WI38 (cell line): ENCODE data around the gene OR2AT4.
"Not testable (repeated sequence)": the region's sequence is repeated elsewhere in the genome, so short reads cannot be mapped to it uniquely, and the experiment has no call there.

Experiments used
- H3K4me3 ChIP-seq: 2 replicates; pipeline ENCODE4 v1.5.1; 2011; ENCODE audit warnings: low read depth, mild to moderate bottlenecking, control low read depth, low read length
- CTCF ChIP-seq: IDR thresholded peaks from 2 replicates; pipeline ENCODE4 v1.5.1; 2012; ENCODE audit warnings: low read depth, mild to moderate bottlenecking, control low read depth, low read length

The OR2AT4 gene

GRCh38 chr11:75118577-75118976, 21.9 kb upstream of the OR2AT4 start:
- H3K4me3 ChIP-seq, result no peak overlapping the region
- TF ChIP-seq CTCF, result no peak

- no peak for TF ChIP-seq CTCF
- H3K4me3 ChIP-seq, result no peak overlapping the region
Measured at GRCh38 chr11:75114465-75114864, 17.8 kb upstream of the OR2AT4 start.

GRCh38 chr11:75113030-75113429, 16.4 kb upstream of the OR2AT4 start:
- no peak overlapping the region for H3K4me3 ChIP-seq
- TF ChIP-seq CTCF, result no peak

- TF ChIP-seq CTCF, result no peak
- H3K4me3 ChIP-seq, result no peak overlapping the region
Measured at GRCh38 chr11:75112200-75112599, 15.5 kb upstream of the OR2AT4 start.

GRCh38 chr11:75107187-75107586, 10.5 kb upstream of the OR2AT4 start:
- no peak overlapping the region for H3K4me3 ChIP-seq
- no peak for TF ChIP-seq CTCF

GRCh38 chr11:75105967-75106681, 9.4 kb upstream of the OR2AT4 start:
- not testable (repeated sequence) for H3K4me3 ChIP-seq

GRCh38 chr11:75105462-75105925, 8.8 kb upstream of the OR2AT4 start:
- no peak overlapping the region for H3K4me3 ChIP-seq
- no peak for TF ChIP-seq CTCF

- TF ChIP-seq CTCF, result no peak
- no peak overlapping the region for H3K4me3 ChIP-seq
Measured at GRCh38 chr11:75103380-75104026, 6.8 kb upstream of the OR2AT4 start.
